K562 (cell line): ENCODE measurements around the gene CLCN2. TPM values are rescaled to one million over a fixed set of nuclear protein-coding genes. Genes with fewer than 3 reads are reported as not detected.

Experiments used
- ATAC-seq: fragments of 200-7000 bp; cut with Tn5 transposase; 3 replicates; pipeline ENCODE4 v1.9.1; 2020; ENCODE audit warnings: moderate library complexity
- BruUV-seq: library from RNA; stranded (reverse); fragments of 400-500 nt; replicated peaks from 2 replicates; lab custom pipeline; 2021; lab: Mats Ljungman, UMichigan
- CTCF ChIA-PET: fragments of 300-600 bp; formaldehyde crosslinking; extraction: SDS; loops from one replicate; lab custom pipeline; 2021; ENCODE audit warnings: low intra/inter-chr PET ratio; lab: Yijun Ruan, JAX
- POLR2A ChIA-PET: fragments of 300-600, 350-650 bp; sonication (Branson Sonifier 250); formaldehyde crosslinking; extraction: SDS; loops from one replicate; lab custom pipeline; 2021; ENCODE audit warnings: antibody characterized with exemption, inconsistent platforms; lab: Yijun Ruan, JAX
- DNase-seq, 4 experiments: peaks; one replicate each; pipeline versions ENCODE4 v3.0.0 to v3.0.0-alpha.2; 2011 to 2018; ENCODE audit warnings: low spot score in 3 of 4, mixed read lengths in 3 of 4; ENCODE audit errors: extremely low read depth in 1 of 4
- FAIRE-seq: peaks from 2 replicates; lab custom pipeline; 2011; peaks lifted over from hg19 to GRCh38; lab: Jason Lieb, UNC
- H2AFZ ChIP-seq: 2 replicates; pipeline ENCODE4 v1.6.0; 2011; ENCODE audit warnings: low read depth, low read length, control low read depth, inconsistent platforms
- H3K27ac ChIP-seq: fragments of 200-600 bp; 3 replicates; pipeline ENCODE4 v1.8.0; 2011; ENCODE audit warnings: low read depth, mild to moderate bottlenecking, control low read depth, inconsistent platforms, low read length, moderate library complexity, mixed read lengths; ENCODE audit errors: extremely low read depth
- H3K27me3 ChIP-seq, 2 experiments: fragments of 300-600 bp in 1 of 2; 2 replicates in 1 of 2; 3 replicates in 1 of 2; pipeline versions ENCODE4 v1.6.0 to v1.8.0; 2011; ENCODE audit warnings: inconsistent platforms in 2 of 2, low read length in 2 of 2, mild to moderate bottlenecking in 1 of 2, mixed read lengths in 1 of 2, moderate library complexity in 1 of 2; ENCODE audit not compliant: control insufficient read depth in 2 of 2, insufficient read depth in 2 of 2
- H3K36me3 ChIP-seq: fragments of 300-600 bp; 3 replicates; pipeline ENCODE4 v1.8.0; 2011; ENCODE audit warnings: mild to moderate bottlenecking, low read length, inconsistent platforms; ENCODE audit not compliant: control insufficient read depth, insufficient read depth
- H3K4me1 ChIP-seq, 2 experiments: fragments of 200-600 bp in 1 of 2; replicated peaks in 1 of 2; 2 replicates in 1 of 2; 3 replicates in 1 of 2; pipeline versions ENCODE4 v1.5.1 to v1.8.0; 2011; ENCODE audit warnings: inconsistent platforms in 2 of 2, low read length in 2 of 2, mild to moderate bottlenecking in 1 of 2, mixed read lengths in 1 of 2, moderate library complexity in 1 of 2; ENCODE audit not compliant: control insufficient read depth in 2 of 2, insufficient read depth in 2 of 2
- H3K4me2 ChIP-seq: 2 replicates; pipeline ENCODE4 v1.6.1; 2011; ENCODE audit warnings: low read length, control low read depth, inconsistent platforms, mixed read lengths; ENCODE audit not compliant: insufficient read depth
- H3K4me3 ChIP-seq: fragments of 200-600 bp; sonication (generic), shearing (Covaris generic); 2 replicates; pipeline ENCODE4 v1.5.1; 2016; ENCODE audit warnings: control low read depth, inconsistent platforms
- H3K79me2 ChIP-seq: fragments of 200-600 bp; 3 replicates; pipeline ENCODE4 v1.8.0; 2011; ENCODE audit warnings: low read length, inconsistent platforms; ENCODE audit not compliant: control insufficient read depth, insufficient read depth
- H3K9ac ChIP-seq, 2 experiments: 2 replicates each; pipeline versions ENCODE4 v1.6.0 to v1.6.1; 2011; ENCODE audit warnings: low read depth in 2 of 2, low read length in 2 of 2, control low read depth in 1 of 2, inconsistent platforms in 1 of 2, mild to moderate bottlenecking in 1 of 2, mixed read lengths in 1 of 2; ENCODE audit not compliant: insufficient read depth in 1 of 2
- H3K9me1 ChIP-seq: one replicate; pipeline ENCODE4 v1.6.0; 2011; ENCODE audit warnings: inconsistent platforms, mild to moderate bottlenecking, low read length, moderate library complexity; ENCODE audit not compliant: control insufficient read depth, insufficient read depth
- H3K9me3 ChIP-seq: replicated peaks from 2 replicates; pipeline ENCODE4 v1.5.1; 2011; ENCODE audit warnings: low read depth, low read length, inconsistent platforms; ENCODE audit not compliant: control insufficient read depth, insufficient read depth
- H4K20me1 ChIP-seq: replicated peaks from 2 replicates; pipeline ENCODE4 v1.6.1; 2011; ENCODE audit warnings: low read length, inconsistent platforms, mixed read lengths; ENCODE audit not compliant: control insufficient read depth, insufficient read depth
- ARID2 ChIP-seq: fragments of 450-650 bp; IDR thresholded peaks from 2 replicates; pipeline ENCODE4 v1.6.1; 2017; ENCODE audit warnings: antibody characterized with exemption, mild to moderate bottlenecking
- ATF6 ChIP-seq: sonication (generic); formaldehyde crosslinking; IDR thresholded peaks from 2 replicates; pipeline ENCODE4 v1.4.0; 2020; ENCODE audit warnings: mild to moderate bottlenecking, missing genetic modification reagents
- CTCFL ChIP-seq: IDR thresholded peaks from 2 replicates; pipeline ENCODE4 v1.6.1; 2011; ENCODE audit warnings: borderline replicate concordance, low read depth, mild to moderate bottlenecking, moderate library complexity, low read length; ENCODE audit not compliant: insufficient read depth, poor library complexity, severe bottlenecking
- DPF2 ChIP-seq: fragments of 450-650 bp; IDR thresholded peaks from 2 replicates; pipeline ENCODE4 v1.6.1; 2016
- E2F1 ChIP-seq: sonication (generic); formaldehyde crosslinking; IDR thresholded peaks from 2 replicates; pipeline ENCODE4 v1.8.1; 2023; ENCODE audit warnings: mild to moderate bottlenecking, missing genetic modification reagents, moderate library complexity
- EZH2 ChIP-seq: IDR thresholded peaks from 2 replicates; pipeline ENCODE4 v1.6.1; 2012; ENCODE audit warnings: low read depth, mild to moderate bottlenecking, inconsistent platforms, low read length, borderline replicate concordance
- GATAD2B ChIP-seq: fragments of 450-650 bp; IDR thresholded peaks from 2 replicates; pipeline ENCODE4 v1.6.1; 2017; ENCODE audit warnings: mild to moderate bottlenecking, borderline replicate concordance
- HLTF ChIP-seq: fragments of 450-650 bp; IDR thresholded peaks from 2 replicates; pipeline ENCODE4 v1.6.1; 2016
- RERE ChIP-seq: sonication (generic); formaldehyde crosslinking; IDR thresholded peaks from 2 replicates; pipeline ENCODE4 v1.8.0; 2023; ENCODE audit warnings: missing genetic modification reagents, mild to moderate bottlenecking, borderline replicate concordance
- SIN3B ChIP-seq: fragments of 450-650 bp; IDR thresholded peaks from 2 replicates; pipeline ENCODE4 v1.6.1; 2017; ENCODE audit warnings: low read depth, mild to moderate bottlenecking, moderate library complexity
- ZBED1 ChIP-seq: IDR thresholded peaks from 2 replicates; pipeline ENCODE4 v1.6.1; 2014
- ZNF764 ChIP-seq: fragments of 250-450 bp; sonication (Bioruptor Pico); IDR thresholded peaks from 2 replicates; pipeline ENCODE4 v1.4.0; 2020; ENCODE audit warnings: low read depth, mild to moderate bottlenecking, moderate library complexity
- WGBS: fragments of 100-300 bp; shearing (Covaris generic); methylation state at CpG from one replicate; pipeline ENCODE4 v1.1.6; 2016; ENCODE audit warnings: low coverage, mixed read lengths; ENCODE audit not compliant: insufficient coverage; ENCODE audit errors: missing lambda C conversion rate; 5-methylcytosine and 5-hydroxymethylcytosine counted together
- in situ Hi-C: fragments of 300-500 bp; cut with MboI; formaldehyde crosslinking; loops from 4 replicates; pipeline ENCODE4 v1.15.0; 2018; ENCODE audit warnings: inconsistent platforms, mixed read lengths
- intact Hi-C: fragments of 100-400 bp; cut with micrococcal nuclease; formaldehyde crosslinking; loops from 2 replicates; pipeline ENCODE4 v1.14.2; 2022
- polyA plus RNA-seq, 8 experiments: library from polyadenylated mRNA; depleted of rRNA in 4 of 8; stranded (reverse) in 5 of 8; unstranded in 3 of 8; fragments of >200 nt; fragmentation: Nextera tagmentation in 2 of 8; fragmentation: Illumina TruSeq in 1 of 8; extraction: Ambion mirVana in 2 of 8; extraction: Trizol in 1 of 8; gene quantifications; 2 replicates each; pipeline versions ENCODE4 v1.2.1 to v1.2.3, GENCODE V29; 2011 to 2014; ENCODE audit warnings: inconsistent platforms in 1 of 8, missing spikeins in 1 of 8
- total RNA-seq, 7 experiments: library from RNA; depleted of rRNA in 6 of 7; stranded (reverse); fragments of >200 nt in 6 of 7; fragmentation: Illumina TruSeq in 2 of 7; extraction: Trizol in 2 of 7; gene quantifications; 2 replicates each; pipeline versions ENCODE4 v1.2.1 to v1.2.3, GENCODE V29; 2011 to 2021; ENCODE audit warnings: low replicate concordance in 1 of 7

The CLCN2 gene
- total and polyA plus RNA-seq, 9 of the 15 experiments (the other 6 are each of a cell fraction or from before 2014, with no cell fraction given) = 0.10 to 14.0 (median 6.9) TPM

- H3K79me2 ChIP-seq = no peaks in the 10 kb centered on the region
- no peak overlapping the region for H2AFZ ChIP-seq
- no peak for DNase-seq
- BruUV-seq = no TSS peak
- no peak overlapping the region for H3K27ac ChIP-seq
- H3K4me3 ChIP-seq = no peak overlapping the region
- peaks cover 2 to 4% of the 10 kb centered on the region in 2 experiments; a peak in 3 of 5 replicates for H3K27me3 ChIP-seq
- H3K9me1 ChIP-seq = no peaks in the 10 kb centered on the region
- intact Hi-C loops = loop anchor here (10.0 kb wide), 1 partner anchor 402 kb away; no protein-coding TSS in a partner anchor
- no peaks in the 10 kb centered on the region for H3K9me3 ChIP-seq
- CTCF ChIA-PET = no interaction called here
- FAIRE-seq = no peak
- POLR2A ChIA-PET = interaction anchor here (1.2 to 4.1 kb wide), 4 partner anchors 10 to 141 kb away, joined by 4 to 35 read pairs (median 5); no protein-coding TSS in a partner anchor
- WGBS = 15% methylated on average over 5 of the region's 5 CpGs
- no peak overlapping the region for H3K4me2 ChIP-seq
- no peak for ATAC-seq
- peaks cover 22% of the 10 kb centered on the region for H3K36me3 ChIP-seq
- in situ Hi-C loops = loop anchor here (5.0 kb wide), 2 partner anchors 44 to 94 kb away; no protein-coding TSS in a partner anchor
- 0 out of 2 replicates have a peak, but pooled peaks cover 7% of the 10 kb centered on the region for H4K20me1 ChIP-seq
- H3K9ac ChIP-seq = no peak overlapping the region
- H3K4me1 ChIP-seq = peaks cover 2% of the 10 kb centered on the region in 2 experiments; a peak in 4 of 5 replicates
- TF ChIP-seq E2F1 (CRISPR knock-in tag) = no peak
- no peak for TF ChIP-seq DPF2
- TF ChIP-seq CTCFL = no peak
- TF ChIP-seq GATAD2B = no peak
- no peak for TF ChIP-seq EZH2
- TF ChIP-seq ZBED1 = no peak
- TF ChIP-seq ATF6 = no peak
- TF ChIP-seq SIN3B = no peak
- no peak for TF ChIP-seq ARID2
- no peak for TF ChIP-seq RERE
- no peak for TF ChIP-seq HLTF
- TF ChIP-seq ZNF764 (CRISPR knock-in tag) = no peak
Measured at GRCh38 chr3:184372911-184373310, 11.5 kb upstream of the CLCN2 start.
